HG03575 (cell line): ENCODE results near the gene KRTAP4-2.
"Not testable (repeated sequence)": the region's sequence is repeated elsewhere in the genome, so short reads cannot be mapped to it uniquely, and the experiment has no call there.

Experiments
- ATAC-seq: cut with Tn5 transposase; IDR thresholded peaks from one replicate; pipeline ENCODE4 v1.9.1; 2021; ENCODE audit not compliant: unreplicated experiment, insufficient number of reproducible peaks, low FRiP score; ENCODE audit errors: extremely low read depth

Gene KRTAP4-2

DNA sequence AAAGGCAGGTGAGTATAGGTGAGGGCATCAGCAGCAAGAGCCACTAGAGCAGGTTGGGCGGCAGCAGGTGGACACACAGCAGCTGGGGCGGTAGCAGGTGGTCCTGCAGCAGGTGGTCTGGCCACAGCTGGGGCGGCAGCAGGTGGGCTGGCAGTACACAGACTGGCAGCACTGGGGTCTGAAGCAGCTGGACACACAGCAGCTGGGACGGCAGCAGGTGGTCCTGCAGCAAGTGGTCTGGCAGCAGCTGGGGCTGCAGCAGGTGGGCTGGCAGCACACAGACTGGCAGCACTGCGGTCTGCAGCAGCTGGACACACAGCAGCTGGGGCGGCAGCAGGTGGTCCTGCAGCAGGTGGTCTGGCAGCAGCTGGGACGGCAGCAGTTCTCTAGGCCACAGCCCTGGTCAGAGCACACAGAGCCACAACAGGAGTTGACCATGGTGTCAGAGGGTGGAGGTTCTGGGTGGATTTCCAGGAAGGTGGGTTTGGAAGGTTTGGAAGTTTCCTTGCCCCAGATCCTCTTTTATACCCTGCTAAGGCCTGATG is at the start of gene KRTAP4-2:
Gene KRTAP4-2 (minus strand): TSS at position 495 of the 545 bp plus-strand sequence. CDS start 57 bp downstream, at position 438.
- no peak for ATAC-seq

DNA sequence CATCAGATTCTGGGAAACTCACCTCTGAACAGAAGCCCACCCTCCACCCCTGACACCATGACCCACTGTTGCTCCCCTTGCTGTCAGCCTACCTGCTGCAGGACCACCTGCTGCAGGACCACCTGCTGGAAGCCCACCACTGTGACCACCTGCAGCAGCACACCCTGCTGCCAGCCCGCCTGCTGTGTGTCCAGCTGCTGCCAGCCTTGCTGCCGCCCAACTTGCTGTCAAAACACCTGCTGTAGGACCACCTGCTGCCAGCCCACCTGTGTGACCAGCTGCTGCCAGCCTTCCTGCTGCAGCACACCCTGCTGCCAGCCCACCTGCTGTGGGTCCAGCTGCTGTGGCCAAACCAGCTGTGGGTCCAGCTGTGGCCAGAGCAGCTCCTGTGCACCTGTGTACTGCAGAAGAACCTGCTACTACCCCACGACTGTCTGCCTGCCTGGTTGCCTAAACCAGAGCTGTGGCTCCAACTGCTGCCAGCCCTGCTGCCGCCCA is 48.6 kb upstream of the KRTAP4-2 start, which contains the start of gene KRTAP9-2:
Gene KRTAP9-2 (plus strand): TSS at position 51 of the 498 bp plus-strand sequence. CDS start 7 bp downstream, at position 58.
- ATAC-seq = not testable (repeated sequence)

DNA sequence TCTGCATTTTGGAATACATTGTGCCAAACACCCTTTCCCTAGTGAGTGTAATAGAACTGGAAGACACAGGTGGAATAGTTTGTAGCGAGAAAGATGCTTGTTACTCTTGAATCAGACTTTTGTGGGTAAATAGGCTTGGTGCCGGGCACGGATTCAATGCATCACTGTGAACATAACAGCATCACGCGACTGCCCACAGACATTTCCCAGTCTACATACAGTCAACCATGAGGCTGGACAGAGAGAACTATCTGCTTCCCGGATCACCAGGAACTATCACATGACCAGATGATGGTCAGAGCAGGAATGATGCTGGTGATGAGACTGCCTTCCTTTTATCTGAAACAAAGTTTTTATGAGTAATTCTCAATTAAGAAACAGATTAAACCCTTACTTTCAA is 48.0 kb upstream of the KRTAP4-2 start:
- no peak for ATAC-seq

DNA sequence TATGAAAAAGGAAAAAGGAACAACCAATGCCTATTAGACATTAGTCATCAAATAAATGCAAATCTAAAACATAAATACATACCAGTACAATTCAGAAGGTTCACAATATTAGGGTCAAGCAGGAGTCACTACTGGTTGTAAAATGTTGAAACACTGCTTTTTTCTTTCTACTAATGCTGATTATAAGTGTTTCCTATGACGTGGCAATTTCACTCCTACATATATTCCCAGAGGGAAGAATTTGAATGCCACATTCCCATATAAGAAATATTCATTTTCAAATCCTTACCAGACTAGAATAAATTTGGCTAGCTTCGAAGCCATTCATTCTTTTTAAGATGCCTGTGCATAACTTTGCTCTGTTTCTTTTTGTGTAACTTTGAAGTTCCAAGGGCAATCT is 45.8 kb upstream of the KRTAP4-2 start:
- ATAC-seq = no peak

DNA sequence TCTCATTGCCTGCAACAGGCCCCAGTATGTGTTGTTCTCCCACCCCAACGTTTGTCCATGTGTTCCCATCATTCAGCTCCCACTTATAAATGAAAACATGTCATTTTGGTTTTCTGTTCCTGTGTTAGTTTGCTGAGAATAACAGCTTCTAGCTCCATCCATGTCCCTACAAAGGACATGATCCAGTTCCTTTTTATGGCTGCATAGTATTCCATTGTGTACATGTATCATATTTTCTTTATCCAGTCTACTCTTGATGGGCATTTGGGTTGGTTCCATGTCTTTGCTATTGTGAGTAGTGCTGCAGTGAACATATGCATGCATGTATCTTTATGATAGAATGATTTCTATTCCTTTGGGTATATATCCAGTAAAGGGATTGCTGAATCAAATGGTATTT is 37.7 kb upstream of the KRTAP4-2 start:
- no peak for ATAC-seq

DNA sequence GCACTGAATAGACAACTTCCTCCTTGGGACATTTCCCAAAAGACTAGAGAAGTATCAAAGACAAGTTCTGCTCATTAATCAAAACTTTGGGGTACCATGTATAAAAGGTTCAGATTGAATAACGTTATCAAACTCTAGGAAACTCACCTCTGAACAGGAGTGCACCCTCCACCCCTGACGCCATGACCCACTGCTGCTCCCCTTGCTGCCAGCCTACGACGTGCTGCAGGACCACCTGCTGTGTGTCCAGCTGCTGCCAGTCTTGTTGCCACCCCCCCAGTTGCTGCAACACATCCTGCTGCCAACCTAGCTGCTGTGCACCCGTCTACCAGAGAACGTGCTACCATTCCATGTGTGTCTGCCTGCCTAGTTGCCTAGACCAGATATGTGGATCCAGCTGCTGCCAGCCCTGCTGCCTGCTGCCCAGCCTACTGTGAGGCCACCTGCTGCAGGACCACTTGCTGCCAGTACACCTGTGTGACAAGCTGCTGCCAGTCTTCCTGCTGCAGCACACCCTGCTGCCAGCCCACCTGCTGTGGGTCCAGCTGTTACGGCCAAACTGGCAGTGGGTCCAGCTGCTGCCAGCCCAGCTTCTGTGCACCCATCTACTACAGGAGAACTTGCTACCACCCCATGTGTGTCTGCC is 34.6 kb upstream of the KRTAP4-2 start:
- ATAC-seq = no peak

DNA sequence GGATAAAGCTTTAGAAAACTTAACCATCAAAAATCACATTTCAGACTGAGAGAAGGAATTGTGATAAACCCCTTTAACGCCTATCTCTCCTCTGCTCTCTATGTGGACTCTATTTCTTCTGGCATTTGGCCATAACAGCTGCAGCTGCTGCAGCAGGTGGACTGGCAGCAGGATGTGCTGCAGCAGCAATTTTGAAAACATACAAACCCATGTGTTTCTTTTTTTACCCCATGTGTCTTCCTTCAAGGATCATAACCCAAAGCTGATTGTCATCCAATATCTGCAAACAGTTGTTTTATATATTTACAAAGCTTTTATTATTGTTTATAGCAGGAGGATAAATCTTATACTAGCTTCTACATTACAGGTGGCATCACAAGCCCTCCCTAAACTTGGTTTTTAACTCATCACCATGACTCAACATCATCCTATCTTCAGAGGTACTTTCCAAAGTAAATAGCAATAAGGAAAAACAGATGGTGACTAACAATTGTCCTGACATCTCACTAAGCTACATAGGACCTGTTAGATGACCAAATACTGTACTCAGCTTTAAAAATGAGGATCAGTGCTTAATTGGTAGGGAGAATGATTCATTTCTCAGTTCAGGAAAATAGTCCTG is 33.9 kb upstream of the KRTAP4-2 start:
- no peak for ATAC-seq

DNA sequence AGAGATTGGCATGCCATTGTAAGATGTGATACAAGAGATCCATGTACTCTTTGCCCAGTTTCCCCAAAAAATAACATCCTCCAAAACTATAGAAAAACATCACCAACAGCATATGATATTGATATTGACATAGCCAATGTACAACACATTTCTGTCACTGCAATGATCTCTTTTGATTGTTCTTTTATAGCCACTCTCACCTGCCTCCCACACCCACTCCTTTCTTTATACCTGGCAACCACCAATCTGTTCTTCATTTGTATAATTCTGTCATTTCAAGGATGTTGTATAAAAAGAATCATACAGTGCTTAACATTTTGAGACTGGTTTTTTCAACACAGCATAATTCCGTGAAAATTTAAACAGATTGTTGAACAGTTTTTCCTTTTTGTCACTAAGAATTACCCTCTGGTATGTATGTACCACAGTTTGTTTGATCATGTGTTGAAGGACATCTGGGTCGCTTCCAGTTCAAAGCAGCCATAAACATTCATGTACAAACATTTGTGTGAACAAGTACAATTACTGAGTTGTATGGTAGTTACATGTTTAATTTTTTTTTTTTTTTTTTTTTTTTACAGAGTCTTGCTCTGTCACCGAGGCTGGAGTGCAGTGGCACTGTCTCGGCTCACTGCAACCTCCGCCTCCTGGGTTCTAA is 21.5 kb upstream of the KRTAP4-2 start:
- ATAC-seq = no peak

DNA sequence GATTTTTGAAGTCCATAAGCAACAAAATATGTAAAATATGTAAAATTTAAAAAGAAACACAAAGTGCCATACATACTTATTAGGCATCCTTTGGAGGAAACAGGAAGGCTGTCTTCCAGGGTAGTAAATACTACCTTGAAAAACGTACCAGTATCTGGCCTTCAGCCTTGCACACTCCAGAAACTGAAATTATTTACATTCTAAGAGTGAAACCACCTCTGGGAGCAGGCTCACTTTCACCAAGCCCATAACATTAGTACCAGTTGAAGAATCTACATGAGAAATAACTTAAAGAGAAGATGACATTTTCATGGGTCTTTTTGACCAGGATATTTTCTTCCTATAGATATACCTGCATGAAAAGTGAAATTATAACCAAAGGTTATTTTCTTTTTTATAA is 18.0 kb upstream of the KRTAP4-2 start:
- ATAC-seq = no peak

DNA sequence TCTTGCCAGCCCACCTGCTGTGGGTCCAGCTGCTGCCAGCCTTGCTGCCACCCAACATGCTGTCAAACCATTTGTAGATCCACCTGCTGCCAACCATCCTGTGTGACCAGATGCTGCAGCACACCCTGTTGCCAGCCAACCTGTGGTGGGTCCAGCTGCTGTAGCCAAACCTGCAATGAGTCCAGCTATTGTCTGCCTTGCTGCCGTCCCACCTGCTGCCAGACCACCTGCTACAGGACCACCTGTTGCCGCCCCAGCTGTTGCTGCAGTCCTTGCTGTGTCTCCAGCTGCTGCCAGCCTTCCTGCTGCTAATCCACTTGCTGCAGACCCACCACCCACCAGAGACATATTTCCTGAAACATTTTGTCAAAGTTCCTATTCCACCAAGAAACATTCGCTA is 12.3 kb upstream of the KRTAP4-2 start:
- no peak for ATAC-seq

DNA sequence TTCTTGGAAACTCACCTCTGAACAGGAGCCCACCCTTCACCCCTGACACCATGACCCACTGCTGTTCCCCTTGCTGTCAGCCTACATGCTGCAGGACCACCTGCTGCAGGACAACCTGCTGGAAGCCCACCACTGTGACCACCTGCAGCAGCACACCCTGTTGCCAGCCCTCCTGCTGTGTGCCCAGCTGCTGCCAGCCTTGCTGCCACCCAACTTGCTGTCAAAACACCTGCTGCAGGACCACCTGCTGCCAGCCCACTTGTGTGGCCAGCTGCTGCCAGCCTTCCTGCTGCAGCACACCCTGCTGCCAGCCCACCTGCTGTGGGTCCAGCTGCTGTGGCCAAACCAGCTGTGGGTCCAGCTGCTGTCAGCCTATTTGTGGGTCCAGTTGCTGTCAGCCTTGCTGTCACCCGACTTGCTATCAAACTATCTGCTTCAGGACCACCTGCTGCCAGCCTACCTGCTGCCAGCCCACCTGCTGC is 11.9 kb upstream of the KRTAP4-2 start, which contains the start of gene KRTAP9-1:
Gene KRTAP9-1 (plus strand): TSS at position 51 of the 482 bp plus-strand sequence. CDS start 0 bp downstream, at position 51.
- not testable (repeated sequence) for ATAC-seq

DNA sequence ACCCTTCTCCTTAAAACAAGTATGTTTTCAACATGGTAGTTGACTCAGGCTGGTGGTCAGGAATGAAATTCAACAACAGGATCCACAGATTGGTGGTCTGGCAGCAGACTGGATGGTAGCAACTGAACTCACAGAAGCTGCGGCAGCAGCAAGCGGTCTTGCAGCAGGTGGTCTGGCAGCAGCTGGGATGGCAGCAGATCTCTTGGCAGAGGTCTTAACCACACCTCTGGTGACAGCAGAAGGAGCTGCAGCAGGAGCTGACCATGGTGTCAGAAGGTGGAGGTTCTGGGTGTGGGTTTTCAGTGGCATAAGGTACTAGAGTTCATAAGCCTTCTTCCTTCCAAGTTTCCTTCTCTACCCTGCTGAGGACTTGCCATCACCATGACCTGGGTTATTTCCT is 8.9 kb upstream of the KRTAP4-2 start:
- ATAC-seq = no peak

DNA sequence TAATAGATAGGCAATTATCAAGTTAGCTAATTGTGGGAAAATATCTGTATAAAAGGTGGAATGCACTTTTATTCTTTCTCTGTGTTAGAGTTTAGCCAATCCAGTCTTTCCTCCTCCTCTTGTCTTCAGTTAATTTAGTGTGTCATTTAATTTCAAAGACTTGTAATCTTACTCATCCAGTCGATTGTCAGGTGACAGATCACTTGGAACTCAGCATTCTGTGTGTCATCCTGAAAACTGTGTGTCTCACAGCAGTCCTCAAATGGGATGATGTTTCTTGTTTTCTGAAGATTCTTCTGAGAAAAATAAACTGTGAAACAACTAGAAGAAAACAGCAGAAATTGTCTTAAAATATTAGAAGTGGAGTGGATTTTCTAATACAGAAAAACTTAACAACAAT is 7.0 kb upstream of the KRTAP4-2 start:
- ATAC-seq = no peak

DNA sequence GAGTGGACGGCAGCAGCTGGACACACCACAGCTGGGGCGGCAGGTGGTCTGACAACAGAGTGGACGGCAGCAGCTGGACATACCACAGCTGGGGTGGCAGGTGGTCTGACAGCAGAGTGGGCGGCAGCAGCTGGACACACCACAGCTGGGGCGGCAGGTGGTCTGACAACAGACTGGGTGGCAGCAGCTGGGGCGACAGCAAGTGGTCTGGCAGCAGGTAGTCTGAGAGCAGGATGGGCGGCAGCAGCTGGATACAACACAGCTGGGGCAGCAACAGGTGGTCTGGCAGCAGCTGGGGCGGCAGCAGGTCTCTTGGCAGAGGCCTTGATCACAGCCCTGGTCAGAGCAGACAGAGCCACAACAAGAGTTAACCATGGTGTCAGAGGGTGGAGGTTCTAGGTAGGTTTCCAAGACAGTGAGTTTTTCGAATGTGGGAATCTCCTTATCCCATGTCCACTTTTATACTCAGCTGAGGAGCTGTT is 6.5 kb upstream of the KRTAP4-2 start, which contains the start of gene KRTAP4-1:
Gene KRTAP4-1 (minus strand): TSS at position 432 of the 482 bp plus-strand sequence. CDS start 57 bp downstream, at position 375.
- no peak for ATAC-seq

DNA sequence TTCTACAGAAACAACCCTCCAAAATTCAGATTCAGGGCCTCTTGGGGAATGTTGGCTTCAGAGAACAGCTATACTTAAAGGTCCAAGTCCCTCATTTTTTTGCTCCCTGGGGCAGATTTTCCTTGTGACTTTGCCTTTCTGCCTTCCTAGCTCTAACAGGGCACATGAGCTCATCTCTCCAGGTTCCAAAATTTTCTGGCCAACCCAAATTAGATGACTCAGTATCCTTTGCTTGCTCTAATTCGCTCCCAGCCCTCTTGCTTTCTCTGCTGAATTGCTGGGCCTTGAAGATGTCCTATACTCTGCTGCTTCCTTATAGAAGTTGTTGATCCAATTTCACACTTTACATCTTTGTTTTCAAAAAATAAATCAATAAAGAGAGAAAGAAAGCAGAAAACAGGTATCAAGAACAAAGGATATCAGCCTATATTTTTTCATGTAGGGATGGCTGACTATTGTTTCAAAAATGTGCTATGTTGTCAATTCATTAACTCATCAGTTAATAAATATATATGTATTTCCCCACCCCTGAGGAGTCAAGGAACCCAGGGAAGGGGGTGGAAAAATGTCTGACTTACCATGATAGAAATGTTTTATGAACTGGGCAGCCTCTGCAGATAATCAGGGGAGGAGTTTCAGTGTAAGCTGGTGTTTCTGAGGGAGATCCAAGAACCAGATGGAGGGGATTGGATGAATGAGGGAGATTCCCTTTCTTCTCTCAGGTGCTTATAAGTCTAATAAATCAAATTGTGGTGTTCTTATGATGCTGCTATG is 1.0 kb upstream of the KRTAP4-2 start:
- ATAC-seq = no peak

DNA sequence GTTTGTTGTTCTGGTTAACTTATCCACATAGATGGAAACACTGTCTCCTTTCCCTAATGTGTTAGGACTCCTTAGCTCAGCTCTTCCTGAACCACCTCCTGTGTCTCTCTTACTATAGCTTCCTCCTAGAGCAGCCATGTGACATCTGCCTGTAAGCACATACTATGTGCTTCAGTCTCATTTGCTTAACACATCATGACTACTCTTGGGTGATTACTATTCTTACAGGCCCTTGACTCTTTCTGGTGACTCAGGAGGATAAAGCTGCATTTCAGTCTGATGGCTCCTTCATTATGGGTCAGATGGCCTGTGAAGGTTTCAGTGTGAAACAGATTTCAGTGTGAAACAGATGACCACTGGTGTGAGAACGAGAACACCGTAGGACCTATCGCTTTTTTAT is 320 bp upstream of the KRTAP4-2 start:
- no peak for ATAC-seq

DNA sequence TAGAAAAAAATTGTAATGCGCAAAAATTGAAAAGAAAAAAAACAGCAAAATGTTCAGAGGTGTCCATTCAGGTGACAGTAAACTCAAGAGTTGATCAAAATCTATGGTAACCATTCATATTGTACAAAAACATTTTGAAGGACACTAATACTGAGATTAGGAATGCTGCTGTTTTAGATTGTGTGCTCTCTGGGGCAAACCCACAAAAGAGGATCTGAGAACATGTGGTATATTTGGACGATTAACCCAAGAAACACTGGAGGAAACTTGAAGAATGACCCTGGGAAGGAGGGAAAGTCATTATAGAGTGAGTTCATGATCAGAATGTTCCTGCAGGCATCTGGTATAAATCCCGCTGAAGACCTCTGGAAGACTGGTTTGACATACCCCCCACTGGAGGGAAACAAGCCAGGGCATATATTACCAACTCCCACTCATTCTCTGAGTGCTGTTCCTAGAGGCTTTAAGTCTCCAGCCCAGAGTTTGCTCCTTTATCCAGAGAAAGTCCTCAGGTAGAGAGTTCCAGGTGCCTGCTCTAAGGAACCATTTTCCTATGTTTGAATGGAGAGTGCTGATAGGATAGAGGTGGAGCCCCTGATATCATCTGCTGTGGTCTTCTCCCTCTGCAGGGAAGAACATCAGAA is 1.2 kb downstream of the KRTAP4-2 start:
- no peak for ATAC-seq

DNA sequence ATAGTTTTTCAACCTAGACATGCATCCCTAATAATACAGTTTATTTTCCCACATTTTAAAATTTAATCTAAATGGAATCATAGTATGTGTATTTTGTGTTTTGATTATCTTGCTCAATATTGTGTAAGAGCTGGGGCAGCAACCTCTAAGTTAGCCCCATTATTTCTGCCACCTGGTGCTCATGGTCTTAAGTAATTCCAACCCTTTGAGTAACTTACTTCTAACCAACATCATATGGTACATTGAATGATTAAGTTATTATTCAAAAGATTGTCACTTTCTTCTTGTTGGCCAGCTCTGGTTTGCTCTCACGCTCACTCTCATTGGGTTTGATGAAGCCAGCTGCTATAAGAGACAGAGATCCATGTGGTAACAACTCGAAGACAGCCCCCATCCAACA is 6.1 kb downstream of the KRTAP4-2 start:
- ATAC-seq = no peak
